Measurements from ENCODE around the gene POLA1.

DNA sequence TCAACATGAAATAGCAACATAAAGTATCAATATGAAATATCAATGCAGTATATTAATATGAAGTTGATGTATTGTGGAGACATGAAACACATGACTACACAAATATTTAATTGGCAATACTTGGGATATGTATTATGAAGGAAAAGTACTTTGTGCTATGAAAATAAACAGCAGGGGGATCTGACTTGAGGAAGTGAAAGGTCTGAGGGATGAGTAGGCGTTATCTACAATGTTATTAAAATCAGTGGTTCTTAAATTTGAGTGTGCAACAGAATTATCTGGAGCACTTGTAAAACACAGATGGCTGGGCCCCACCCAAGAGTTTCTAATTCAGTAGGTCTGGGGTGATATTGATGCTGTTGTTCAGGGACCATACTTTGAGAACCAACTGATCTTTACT is 349.5 kb downstream of the POLA1 start:
- no peak for TF ChIP-seq EZH2phosphoT487 (IDR thresholded peaks at IDR 0.05)
- TF ChIP-seq, protein P1, sequence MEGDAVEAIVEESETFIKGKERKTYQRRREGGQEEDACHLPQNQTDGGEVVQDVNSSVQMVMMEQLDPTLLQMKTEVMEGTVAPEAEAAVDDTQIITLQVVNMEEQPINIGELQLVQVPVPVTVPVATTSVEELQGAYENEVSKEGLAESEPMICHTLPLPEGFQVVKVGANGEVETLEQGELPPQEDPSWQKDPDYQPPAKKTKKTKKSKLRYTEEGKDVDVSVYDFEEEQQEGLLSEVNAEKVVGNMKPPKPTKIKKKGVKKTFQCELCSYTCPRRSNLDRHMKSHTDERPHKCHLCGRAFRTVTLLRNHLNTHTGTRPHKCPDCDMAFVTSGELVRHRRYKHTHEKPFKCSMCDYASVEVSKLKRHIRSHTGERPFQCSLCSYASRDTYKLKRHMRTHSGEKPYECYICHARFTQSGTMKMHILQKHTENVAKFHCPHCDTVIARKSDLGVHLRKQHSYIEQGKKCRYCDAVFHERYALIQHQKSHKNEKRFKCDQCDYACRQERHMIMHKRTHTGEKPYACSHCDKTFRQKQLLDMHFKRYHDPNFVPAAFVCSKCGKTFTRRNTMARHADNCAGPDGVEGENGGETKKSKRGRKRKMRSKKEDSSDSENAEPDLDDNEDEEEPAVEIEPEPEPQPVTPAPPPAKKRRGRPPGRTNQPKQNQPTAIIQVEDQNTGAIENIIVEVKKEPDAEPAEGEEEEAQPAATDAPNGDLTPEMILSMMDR (IDR thresholded peaks at IDR 0.05): no peak

All from neural progenitor cell (in vitro differentiated cells).